Common myeloid progenitor, CD34-positive (primary cell): ENCODE data around the gene ADAM19.
A peak's percentile ranks its signal among the peaks of the same experiment; 100 is the strongest.

ENCODE experiments used
- CTCF ChIA-PET: fragments of 350-600 bp; sonication (Branson Sonifier 250); formaldehyde crosslinking; loops from one replicate; lab custom pipeline; 2021; ENCODE audit warnings: antibody characterized with exemption; lab: Charles Lee
- POLR2A ChIA-PET: fragments of 350-600 bp; sonication (Branson Sonifier 250); formaldehyde crosslinking; loops from one replicate; lab custom pipeline; 2021; ENCODE audit warnings: antibody characterized with exemption; lab: Charles Lee
- DNase-seq, 3 donors: peaks; one replicate each; pipeline versions ENCODE4 v3.0.0 to v3.0.0-alpha.2; 2013
- H3K27ac ChIP-seq, 2 experiments: 1 replicate in 1 of 2; 2 replicates in 1 of 2; pipeline ENCODE4 v1.7.0; 2013; ENCODE audit warnings: inconsistent platforms in 2 of 2, low read length in 2 of 2, mild to moderate bottlenecking in 2 of 2, low read depth in 1 of 2, moderate library complexity in 1 of 2; ENCODE audit not compliant: severe bottlenecking in 2 of 2, insufficient read depth in 1 of 2, poor library complexity in 1 of 2
- H3K27me3 ChIP-seq, 5 experiments: replicated peaks in 2 of 5; 1 replicate in 3 of 5; 2 replicates in 2 of 5; pipeline versions ENCODE4 v1.6.1 to v1.7.0; 2013; ENCODE audit warnings: low read length in 4 of 5, mild to moderate bottlenecking in 2 of 5, moderate library complexity in 2 of 5, inconsistent platforms in 1 of 5; ENCODE audit not compliant: insufficient read depth in 5 of 5, control insufficient read depth in 4 of 5
- H3K36me3 ChIP-seq, 4 experiments: 1 replicate in 2 of 4; 2 replicates in 2 of 4; pipeline versions ENCODE4 v1.6.1 to v1.7.0; 2013; ENCODE audit warnings: low read length in 3 of 4, control low read depth in 1 of 4, mild to moderate bottlenecking in 1 of 4; ENCODE audit not compliant: control insufficient read depth in 4 of 4, insufficient read depth in 4 of 4
- H3K4me1 ChIP-seq, 4 experiments: 1 replicate in 3 of 4; 2 replicates in 1 of 4; pipeline versions ENCODE4 v1.6.1 to v1.7.1; 2013; ENCODE audit warnings: low read length in 3 of 4, mild to moderate bottlenecking in 3 of 4, control low read depth in 1 of 4, inconsistent platforms in 1 of 4, moderate library complexity in 1 of 4; ENCODE audit not compliant: control insufficient read depth in 4 of 4, insufficient read depth in 4 of 4; ENCODE audit errors: control extremely low read depth in 1 of 4
- H3K4me3 ChIP-seq, 7 experiments: 1 replicate in 4 of 7; 2 replicates in 3 of 7; pipeline versions ENCODE4 v1.5.1 to v1.7.0; 2013; ENCODE audit warnings: mild to moderate bottlenecking in 7 of 7, low read length in 6 of 7, moderate library complexity in 6 of 7, inconsistent platforms in 2 of 7, low read depth in 2 of 7, control low read depth in 1 of 7; ENCODE audit not compliant: insufficient read depth in 4 of 7, control insufficient read depth in 1 of 7; ENCODE audit errors: extremely low read depth in 1 of 7
- H3K9me3 ChIP-seq, 5 experiments: 1 replicate in 4 of 5; 2 replicates in 1 of 5; pipeline versions ENCODE4 v1.6.1 to v1.7.1; 2013; ENCODE audit warnings: low read length in 4 of 5, mild to moderate bottlenecking in 2 of 5, inconsistent platforms in 1 of 5, low read depth in 1 of 5, moderate library complexity in 1 of 5; ENCODE audit not compliant: control insufficient read depth in 4 of 5, insufficient read depth in 2 of 5; ENCODE audit errors: control extremely low read depth in 1 of 5
- WGBS: methylation state at CpG from one replicate; pipeline ENCODE4 v1.1.5; 2013; ENCODE audit not compliant: insufficient coverage; 5-methylcytosine and 5-hydroxymethylcytosine counted together

Gene ADAM19

DNA sequence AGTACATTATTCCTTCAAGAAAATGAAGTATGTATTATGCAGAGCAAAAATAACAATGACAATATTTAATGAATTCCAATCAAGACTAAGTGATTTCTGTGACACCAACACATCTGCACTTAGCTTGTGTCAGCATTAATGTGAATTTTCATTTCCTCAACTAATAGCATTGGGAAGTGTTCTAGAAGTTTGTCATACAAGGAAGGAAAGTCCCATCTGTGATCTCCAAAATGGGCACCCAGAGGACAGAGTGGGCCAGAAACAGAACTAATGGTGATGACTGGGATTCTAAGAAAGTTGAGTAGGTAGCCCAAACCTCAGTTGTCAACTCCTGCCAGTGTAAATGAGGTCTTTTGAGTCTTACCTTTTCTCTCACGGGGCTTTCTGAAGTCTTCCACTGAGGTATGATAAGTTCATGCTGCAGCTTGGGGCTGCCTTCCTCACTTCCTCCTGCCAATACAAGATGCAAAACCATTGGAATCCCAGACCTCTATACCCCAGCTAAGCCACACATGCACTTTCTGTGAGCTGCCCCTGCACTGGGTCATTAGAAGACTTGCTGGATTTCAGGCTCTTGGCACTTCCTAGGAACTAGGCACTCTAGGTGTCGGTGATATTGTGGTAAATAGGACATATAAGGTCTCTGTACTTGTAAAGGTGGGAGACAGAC, 4.9 kb downstream of the ADAM19 start:
- peaks cover 9 to 38% (median 20%) of the 10 kb centered on the region in 4 experiments for H3K4me1 ChIP-seq
- H3K27ac ChIP-seq, result no peak overlapping the region
- POLR2A ChIA-PET, result interaction anchor here (0.7 kb wide), 1 partner anchor 65 kb away, joined by 4 read pairs; no protein-coding TSS in a partner anchor
- DNase-seq, result peak in 1 of 3 donors; percentile 18
- H3K9me3 ChIP-seq, result no peaks in the 10 kb centered on the region
- CTCF ChIA-PET, result interaction anchor here (0.9 to 2.3 kb wide), 2 partner anchors 10 to 19 kb away, joined by 3 to 8 read pairs; no protein-coding TSS in a partner anchor
- WGBS, result 87% methylated on average over 2 of the region's 2 CpGs
- no peak overlapping the region for H3K4me3 ChIP-seq
- H3K27me3 ChIP-seq, result peaks cover 0 to 6% (median 0%) of the 10 kb centered on the region in 5 experiments
- no peaks in the 10 kb centered on the region for H3K36me3 ChIP-seq

- no peak for DNase-seq
- POLR2A ChIA-PET, result no interaction called here
- no peaks in the 10 kb centered on the region for H3K36me3 ChIP-seq
- peaks cover 15 to 30% (median 19%) of the 10 kb centered on the region in 4 experiments for H3K4me1 ChIP-seq
- H3K4me3 ChIP-seq, result no peak overlapping the region
- no peaks in the 10 kb centered on the region for H3K27me3 ChIP-seq
- no CpG with 5 or more reads among the region's 2 CpGs for WGBS
- H3K9me3 ChIP-seq, result no peaks in the 10 kb centered on the region
- CTCF ChIA-PET, result no interaction called here
- H3K27ac ChIP-seq, result no peak overlapping the region
Measured at GRCh38 chr5:157568720-157569119, 6.9 kb downstream of the ADAM19 start.

DNA sequence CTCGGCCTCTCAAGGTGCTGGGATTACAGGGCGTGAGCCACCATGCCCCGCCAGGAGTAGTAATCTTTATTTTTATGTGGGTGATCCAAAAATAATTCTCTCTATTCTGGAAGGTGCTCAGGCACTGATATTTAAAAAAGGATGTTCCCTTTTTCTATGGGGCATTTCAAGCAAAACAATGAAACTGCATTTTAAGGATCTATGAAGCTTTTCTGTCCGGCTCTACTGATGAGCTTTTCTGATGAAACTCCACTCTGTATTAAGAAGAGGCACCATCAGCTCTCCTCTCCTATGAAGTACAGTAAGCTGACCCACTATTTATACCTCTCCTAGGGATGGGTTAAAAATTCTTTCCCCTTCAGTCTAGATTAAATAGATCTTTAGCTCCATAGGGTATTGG, 7.4 kb downstream of the ADAM19 start:
- POLR2A ChIA-PET, result no interaction called here
- 82% methylated on average over 2 of the region's 4 CpGs for WGBS

DNA sequence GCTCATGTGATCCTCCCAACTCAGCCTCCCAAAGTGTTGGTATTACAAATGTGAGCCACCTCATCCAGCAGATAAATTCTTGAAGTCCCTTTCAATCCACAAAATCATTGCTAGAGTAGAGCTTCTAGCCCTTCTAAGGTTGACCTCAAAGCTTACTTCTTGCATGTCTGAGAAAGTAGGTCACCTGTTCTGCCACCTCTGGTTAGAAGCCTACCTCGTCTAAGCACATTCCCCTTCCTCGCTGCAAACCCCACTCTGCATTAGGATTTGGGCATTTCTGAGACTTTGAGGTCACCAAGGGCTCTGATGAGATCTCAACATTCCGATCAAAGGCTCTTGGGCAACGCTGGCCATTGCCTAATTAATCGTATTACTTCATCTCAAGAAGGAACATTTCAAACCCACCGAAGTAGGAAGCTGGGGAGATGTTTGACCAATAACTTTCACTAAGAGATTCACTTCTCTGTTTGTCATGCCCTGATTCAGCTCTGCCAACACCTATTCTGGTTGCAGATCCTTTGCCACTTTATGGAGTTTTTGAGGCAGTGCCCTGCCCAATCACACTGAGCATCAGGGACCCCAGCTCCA, 8.6 kb downstream of the ADAM19 start:
- Histone ChIP-seq H3K36me3 (no peaks in the 10 kb centered on the region), H3K27me3 (no peaks in the 10 kb centered on the region), H3K9me3 (no peaks in the 10 kb centered on the region), H3K4me3 (no peak overlapping the region), H3K27ac (no peak overlapping the region), H3K4me1 (peaks cover 11 to 27% (median 23%) of the 10 kb centered on the region in 4 experiments)
- ChIA-PET POLR2A (interaction anchor here (0.8 kb wide), 1 partner anchor 28 kb away, joined by 3 read pairs; no protein-coding TSS in a partner anchor), CTCF (interaction anchor here (1.3 kb wide), 1 partner anchor 41 kb away, joined by 3 read pairs; no protein-coding TSS in a partner anchor)
- WGBS, result 95% methylated on average over 3 of the region's 6 CpGs
- no peak for DNase-seq

More for the DNA sequence above, 7.4 kb downstream of the ADAM19 start:
- Histone ChIP-seq H3K36me3 (no peaks in the 10 kb centered on the region), H3K4me1 (peaks cover 16 to 33% (median 23%) of the 10 kb centered on the region in 4 experiments), H3K27ac (no peak overlapping the region), H3K4me3 (no peak overlapping the region), H3K9me3 (no peaks in the 10 kb centered on the region), H3K27me3 (no peaks in the 10 kb centered on the region)
- CTCF ChIA-PET, result no interaction called here
- DNase-seq, result no peak

DNA sequence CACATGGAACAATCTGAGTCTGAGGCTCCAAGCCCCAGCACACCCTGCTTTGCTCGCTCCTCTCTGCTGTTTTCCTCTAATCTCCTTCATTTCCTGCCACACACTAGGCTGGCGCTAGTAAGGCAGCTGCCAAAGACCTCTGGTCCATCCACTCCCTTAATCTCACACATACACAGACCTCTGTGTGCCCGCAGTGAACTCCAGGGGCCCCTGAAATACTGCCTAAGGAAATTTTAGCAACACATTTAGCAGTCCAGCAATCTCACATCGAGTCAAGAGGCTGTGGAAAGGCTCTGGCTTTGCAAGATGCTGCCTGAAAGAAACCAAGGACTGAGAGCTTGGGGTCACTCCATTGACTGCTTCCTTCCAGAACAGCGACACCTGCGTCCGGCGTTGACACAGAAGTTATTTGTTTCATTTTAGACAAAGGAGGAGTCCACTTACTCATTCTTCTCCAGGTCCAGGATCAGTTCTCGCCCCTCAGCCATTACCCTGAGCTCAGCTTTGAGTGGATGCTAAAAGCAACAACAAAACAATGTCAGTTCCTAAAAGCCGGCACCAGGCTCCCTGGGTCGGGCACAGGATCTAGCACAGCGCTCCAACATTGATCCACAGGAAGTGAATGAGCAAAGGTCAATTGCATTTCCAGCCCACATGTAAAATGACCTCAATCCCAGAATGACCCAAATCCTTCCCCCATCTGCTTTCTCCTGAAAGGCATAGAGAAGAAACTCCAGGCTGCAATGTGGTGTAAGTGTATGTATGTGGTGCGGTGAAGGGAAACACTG, 11.5 kb downstream of the ADAM19 start:
- H3K4me1 ChIP-seq, result peaks cover 9 to 13% (median 11%) of the 10 kb centered on the region in 4 experiments
- peak overlapping the region in 3 of 7 experiments; percentile 22 to 55 (median 40) for H3K4me3 ChIP-seq
- H3K36me3 ChIP-seq, result no peaks in the 10 kb centered on the region
- no peaks in the 10 kb centered on the region for H3K9me3 ChIP-seq
- no peaks in the 10 kb centered on the region for H3K27me3 ChIP-seq
- WGBS, result 37% methylated on average over 12 of the region's 13 CpGs
- no peak overlapping the region for H3K27ac ChIP-seq
- peak; percentile 53 to 87 (median 72) for DNase-seq
- ChIA-PET CTCF (interaction anchor here (1.8 to 2.3 kb wide), 2 partner anchors 23 to 33 kb away, joined by 3 to 6 read pairs; no protein-coding TSS in a partner anchor), POLR2A (no interaction called here)

GRCh38 chr5:157563373-157563928, 12.1 kb downstream of the ADAM19 start:
- Histone ChIP-seq H3K4me3 (peak overlapping the region in 2 of 7 experiments; percentile 22 to 55), H3K4me1 (peaks cover 9 to 13% (median 11%) of the 10 kb centered on the region in 4 experiments), H3K27ac (no peak overlapping the region), H3K27me3 (no peaks in the 10 kb centered on the region), H3K36me3 (no peaks in the 10 kb centered on the region), H3K9me3 (no peaks in the 10 kb centered on the region)
- WGBS, result 66% methylated on average over 9 of the region's 11 CpGs
- POLR2A ChIA-PET, result no interaction called here
- CTCF ChIA-PET, result interaction anchor here (1.8 to 2.3 kb wide), 2 partner anchors 22 to 33 kb away, joined by 3 to 6 read pairs; no protein-coding TSS in a partner anchor
- no peak for DNase-seq
